DMS79 (cell line): ENCODE results near the gene SMIM3.
A peak's percentile ranks its signal among the peaks of the same experiment; 100 is the strongest.
"Not testable (repeated sequence)": the region's sequence is repeated elsewhere in the genome, so short reads cannot be mapped to it uniquely, and the experiment has no call there.

Experiments
- DNase-seq: peaks from one replicate; lab custom pipeline; 2025; lab: John Stamatoyannopoulos, UW

SMIM3 gene

DNA sequence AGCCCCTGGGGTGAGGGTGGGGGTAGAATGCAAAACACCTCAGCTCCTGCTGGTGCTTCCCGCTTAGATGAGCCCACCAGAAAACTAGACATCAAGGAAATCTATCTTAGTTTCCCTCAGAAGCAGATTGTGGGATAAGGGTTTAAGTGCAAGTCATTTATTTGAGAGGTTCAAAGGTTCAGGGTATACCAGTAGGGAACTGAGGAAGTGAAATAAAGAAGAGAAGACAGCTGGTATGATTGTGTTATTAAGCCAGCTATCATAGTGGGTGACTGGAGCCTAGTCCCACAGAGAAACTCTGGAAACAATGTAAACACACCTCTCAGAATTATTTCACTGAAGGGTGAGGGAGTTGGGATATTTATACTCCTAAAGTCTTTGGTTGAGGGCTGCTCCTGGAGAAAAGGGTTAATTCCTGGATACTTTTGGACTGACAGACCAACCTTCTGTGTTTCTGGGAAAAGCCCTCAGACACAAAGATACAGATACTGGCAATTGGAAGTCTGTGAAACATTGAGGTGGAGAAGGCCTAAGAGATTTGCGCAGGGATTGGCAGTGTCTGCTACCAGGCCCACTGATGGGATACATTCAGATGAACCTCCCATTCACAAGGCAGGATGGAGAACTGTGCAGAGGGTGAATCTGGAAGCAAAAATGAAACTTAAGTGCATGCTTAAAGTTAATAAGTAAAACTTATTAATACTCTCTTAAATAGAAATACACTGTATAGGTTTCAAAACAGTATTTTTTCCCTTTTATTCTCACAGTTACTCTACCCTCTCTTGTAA, 13.4 kb upstream of the SMIM3 start:
- no peak for DNase-seq

- DNase-seq: no peak
These were observed 12.8 kb upstream of the SMIM3 start for GRCh38 chr5:150765799-150766169.

- DNase-seq: no peak
These were observed 12.3 kb upstream of the SMIM3 start for GRCh38 chr5:150766251-150766650.

DNA sequence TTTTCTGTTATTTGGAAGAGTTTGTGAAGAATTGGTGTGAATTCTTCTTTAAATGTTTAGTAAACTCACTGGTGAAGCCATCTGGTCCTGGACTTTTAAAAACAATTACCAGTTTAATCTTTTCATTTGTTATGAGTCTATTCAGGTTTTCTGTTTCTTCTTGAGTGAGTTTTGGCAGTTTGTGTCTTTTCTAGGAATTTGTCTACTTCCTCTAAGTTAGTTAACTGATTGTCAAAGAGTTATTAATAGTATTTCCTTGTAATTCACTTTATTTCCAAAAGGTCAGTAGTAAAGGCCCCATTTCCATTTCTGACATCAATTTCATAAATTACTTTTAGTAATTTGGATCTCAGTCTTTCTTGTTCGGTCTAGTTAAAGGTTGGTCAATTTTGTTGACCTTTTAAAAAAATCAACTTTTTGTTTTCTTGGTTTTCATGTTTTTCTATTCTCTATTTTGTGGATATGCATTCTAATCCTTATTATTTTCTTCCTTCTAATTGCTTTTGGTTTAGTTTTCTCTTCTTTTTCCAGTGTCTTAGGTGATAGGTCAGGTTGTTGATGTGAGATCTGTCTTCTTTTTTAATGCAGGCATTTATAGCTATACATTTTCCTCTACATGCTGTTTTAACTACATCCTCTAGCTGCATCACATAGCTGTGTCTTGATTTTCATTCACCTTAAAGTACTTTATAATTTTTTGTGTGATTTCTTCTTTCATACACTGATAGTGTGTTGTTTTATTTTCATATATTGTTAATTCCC, 7.3 kb upstream of the SMIM3 start:
- DNase-seq: no peak

GRCh38 chr5:150774145-150774544, 4.4 kb upstream of the SMIM3 start:
- DNase-seq: no peak

GRCh38 chr5:150777685-150778084, 872 bp upstream of the SMIM3 start:
- DNase-seq: no peak

GRCh38 chr5:150778088-150778516, 455 bp upstream of the SMIM3 start:
- no peak for DNase-seq

- DNase-seq: no peak
These were observed 1.0 kb downstream of the SMIM3 start for GRCh38 chr5:150779397-150780186.

DNA sequence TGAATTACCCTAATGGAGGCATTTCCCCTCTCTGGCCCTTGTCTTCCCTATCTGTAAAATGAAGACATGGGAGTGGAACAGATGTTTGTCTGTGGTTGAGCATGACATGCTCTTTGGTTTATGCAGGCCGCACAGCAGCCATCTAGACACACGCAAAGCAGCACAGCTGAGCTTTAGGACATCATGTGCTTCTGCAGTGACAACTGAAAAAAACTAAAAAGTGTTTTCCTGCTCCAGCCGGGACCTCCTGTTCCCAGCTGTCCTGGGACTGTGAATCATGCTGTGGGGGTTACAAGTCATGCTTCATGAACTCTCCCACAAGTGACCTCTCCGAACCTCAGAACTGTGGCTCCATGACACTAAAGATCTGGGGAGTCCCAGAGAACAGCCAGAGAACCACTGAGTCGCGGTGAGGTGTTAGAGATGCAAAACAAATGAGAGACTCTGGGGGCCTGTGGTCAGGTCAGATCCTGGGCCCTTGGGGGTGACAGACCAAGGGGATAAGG, 1.7 kb downstream of the SMIM3 start:
- DNase-seq: no peak

DNA sequence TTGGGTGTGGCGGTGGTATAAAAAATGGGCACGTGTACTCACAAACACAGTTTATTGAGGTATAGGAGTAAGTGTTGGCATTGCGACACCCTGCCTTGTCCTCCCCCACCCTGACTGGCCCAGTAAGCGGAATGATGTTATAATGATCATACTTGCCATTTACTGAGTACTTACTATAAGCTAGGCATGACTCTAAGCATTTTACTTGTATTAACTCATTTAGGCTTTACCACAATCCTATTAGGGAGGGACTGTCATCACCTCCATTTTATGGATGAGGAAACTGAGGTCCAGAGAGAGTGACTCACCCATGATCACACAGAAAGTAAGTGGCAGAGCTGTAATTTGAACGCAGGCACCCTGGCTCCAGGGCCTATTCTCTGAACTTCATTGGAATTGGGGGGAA, 2.3 kb downstream of the SMIM3 start:
- no peak for DNase-seq

DNA sequence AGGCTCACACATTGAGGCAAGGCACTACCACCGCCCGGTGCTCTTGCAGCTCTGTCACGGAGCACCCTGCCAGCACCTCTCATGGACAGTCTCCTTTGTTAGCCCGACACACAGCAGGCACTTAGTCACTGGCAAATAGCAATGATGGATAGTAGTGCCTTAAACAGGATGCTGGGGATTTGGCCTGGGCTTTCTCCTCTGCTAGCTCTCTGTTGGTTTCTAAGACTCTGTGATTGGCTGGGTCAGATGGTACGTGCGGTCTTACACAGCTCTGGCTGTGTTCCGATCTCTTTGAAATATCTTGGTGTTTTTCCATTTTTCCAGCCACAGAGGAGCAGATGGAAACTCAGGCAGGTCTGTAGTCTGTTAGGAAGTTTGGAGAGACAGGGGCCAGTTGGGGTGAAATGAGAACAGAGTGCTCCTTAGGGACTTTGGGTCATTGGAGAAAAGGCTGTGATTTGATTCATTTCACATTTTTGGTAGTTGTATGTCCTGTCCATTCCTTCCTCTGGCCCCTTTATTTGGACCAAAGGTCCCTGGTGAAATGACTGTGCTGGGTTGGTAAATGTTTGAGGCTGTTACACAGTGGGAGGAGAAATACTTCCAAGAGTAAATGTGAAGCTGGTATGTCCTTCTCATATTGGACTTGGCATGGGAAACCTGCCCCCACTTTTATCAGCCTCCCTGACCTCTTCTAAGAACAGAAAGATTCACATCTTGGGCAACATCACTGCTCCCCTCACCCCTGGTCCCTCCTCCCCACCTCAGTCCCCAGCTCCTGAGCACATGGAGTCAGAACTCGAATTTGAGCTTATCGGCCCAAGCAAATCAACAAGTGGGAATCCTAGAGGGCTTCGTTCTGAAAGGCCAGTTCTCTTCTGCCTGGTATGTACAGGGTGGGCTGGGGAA, 3.4 kb downstream of the SMIM3 start:
- no peak for DNase-seq

DNA sequence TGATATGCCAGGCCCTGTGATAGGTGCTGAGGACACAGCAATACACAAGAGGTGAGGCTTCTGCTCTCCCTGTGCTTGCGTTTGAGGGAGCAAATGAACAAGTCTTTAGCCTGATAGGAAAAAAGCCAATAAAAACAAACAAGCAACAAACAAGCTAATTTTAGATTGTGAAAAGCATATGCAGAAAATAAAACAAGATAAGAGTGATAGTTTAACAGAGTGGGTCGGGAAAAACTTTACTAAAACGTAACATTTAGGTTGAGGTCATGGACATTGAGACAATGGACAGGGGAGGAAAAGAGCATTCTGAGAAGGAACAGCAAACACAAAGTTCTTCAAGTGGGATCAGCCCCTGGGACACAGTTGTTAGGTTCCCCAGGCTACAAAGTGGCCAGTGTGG, 4.3 kb downstream of the SMIM3 start:
- no peak for DNase-seq

DNA sequence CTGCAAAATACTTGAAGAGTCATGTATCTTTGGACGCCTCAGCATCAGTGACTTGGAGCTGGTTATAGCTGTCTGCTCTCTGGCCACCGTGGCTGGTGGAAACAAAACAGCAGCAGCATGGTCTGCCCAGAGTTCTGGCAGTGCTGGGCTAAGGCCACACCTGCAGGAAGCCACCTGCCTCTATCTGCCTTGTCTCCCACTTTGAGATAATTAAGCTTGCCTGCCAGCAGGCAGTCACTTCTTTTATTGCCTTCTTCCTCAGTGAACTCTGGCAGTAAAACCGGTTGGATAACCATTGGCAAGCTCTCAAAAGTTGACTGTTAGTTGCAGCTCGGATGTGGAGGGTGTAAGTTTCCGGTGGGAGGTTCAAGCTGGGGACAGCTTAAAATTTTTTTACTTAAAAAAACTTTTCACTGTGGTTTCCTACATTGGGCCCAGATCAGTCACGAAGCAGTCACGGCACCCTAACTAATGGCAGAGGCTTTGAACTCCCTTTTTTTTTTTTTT, 4.9 kb downstream of the SMIM3 start:
- peak; percentile 70 for DNase-seq

DNA sequence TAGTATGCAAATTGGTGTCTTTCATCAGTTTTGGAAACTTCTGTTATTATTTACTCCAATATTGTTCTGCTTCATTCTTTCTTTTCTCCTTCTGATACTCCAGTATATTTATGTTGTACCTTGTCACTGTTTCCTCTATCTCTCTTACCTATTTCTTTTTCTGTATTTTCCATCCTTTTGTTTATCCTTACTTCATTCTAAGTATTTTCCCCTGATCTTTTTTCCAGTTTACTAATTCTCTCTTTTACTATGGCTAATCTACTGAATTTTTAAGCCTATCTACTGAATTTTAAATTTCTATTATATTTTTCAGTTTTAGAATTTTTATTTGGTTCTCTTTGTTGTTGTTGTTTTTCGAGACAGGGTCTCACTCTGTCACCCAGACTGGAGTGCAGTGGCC, 7.4 kb downstream of the SMIM3 start:
- DNase-seq: no peak

GRCh38 chr5:150786876-150787275, 8.3 kb downstream of the SMIM3 start:
- no peak for DNase-seq

GRCh38 chr5:150787656-150788055, 9.1 kb downstream of the SMIM3 start:
- no peak for DNase-seq

- no peak for DNase-seq
These were observed 10.4 kb downstream of the SMIM3 start for GRCh38 chr5:150788977-150789376.

DNA sequence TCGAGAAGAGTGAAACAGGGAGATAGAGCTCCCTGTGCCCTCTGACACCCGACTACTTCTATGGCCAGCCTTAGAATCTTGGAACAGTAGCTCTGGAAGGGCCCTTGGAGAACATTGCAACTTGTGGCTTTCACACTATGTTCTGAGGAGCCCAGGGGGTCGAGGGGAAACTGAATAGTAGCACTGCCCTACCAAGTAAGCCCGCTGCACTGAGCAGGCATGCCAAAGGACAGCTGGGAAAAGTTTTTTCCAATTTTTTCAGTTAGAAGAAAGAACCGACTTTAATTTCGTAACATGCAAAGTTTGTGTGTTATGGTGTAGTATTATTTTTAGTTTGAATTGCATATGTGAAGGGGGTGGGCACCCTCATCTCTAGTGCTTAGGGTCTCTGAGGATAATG, 10.9 kb downstream of the SMIM3 start:
- DNase-seq: no peak

- no peak for DNase-seq
These were observed 11.5 kb downstream of the SMIM3 start for GRCh38 chr5:150789943-150790611.

GRCh38 chr5:150791536-150791935, 13.0 kb downstream of the SMIM3 start:
- DNase-seq: no peak

GRCh38 chr5:150793423-150793888, 14.9 kb downstream of the SMIM3 start:
- DNase-seq: not testable (repeated sequence)
